Measurements from ENCODE around the gene COL24A1.
A peak's percentile ranks its signal among the peaks of the same experiment; 100 is the strongest.
"Not testable (repeated sequence)": the region's sequence is repeated elsewhere in the genome, so short reads cannot be mapped to it uniquely, and the experiment has no call there.

Gene COL24A1

DNA sequence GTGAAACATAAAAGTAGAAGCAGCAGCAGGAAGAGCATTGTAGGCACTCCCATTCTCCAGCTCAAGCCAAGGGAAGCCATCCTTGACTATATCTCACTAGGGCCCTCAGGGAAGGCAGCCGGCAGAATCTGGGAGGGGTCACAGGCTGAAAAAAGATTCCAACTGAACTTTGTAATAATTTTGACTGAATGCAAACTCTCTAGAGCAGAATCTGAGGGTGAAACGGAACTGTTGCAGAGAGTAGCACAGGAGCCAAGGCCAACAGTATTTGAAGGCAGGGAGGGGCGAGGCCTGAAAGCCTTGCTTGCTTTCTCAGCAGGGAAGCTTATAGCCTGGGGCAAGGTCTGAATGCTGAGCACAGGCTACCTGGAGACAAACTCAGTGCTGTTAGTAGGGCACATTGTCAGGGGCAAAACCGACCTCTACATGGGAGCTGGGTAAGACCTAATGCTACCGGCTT lies 180.6 kb downstream of the COL24A1 start:
- DNase-seq = no peak

GRCh38 chr1:85962457-85962856 lies 194.1 kb downstream of the COL24A1 start:
- DNase-seq = no peak

- no peak for DNase-seq
Observed at GRCh38 chr1:85957760-85958159, 198.8 kb downstream of the COL24A1 start.

- not testable (repeated sequence) for DNase-seq
Observed at GRCh38 chr1:85955218-85955617, 201.4 kb downstream of the COL24A1 start.

DNA sequence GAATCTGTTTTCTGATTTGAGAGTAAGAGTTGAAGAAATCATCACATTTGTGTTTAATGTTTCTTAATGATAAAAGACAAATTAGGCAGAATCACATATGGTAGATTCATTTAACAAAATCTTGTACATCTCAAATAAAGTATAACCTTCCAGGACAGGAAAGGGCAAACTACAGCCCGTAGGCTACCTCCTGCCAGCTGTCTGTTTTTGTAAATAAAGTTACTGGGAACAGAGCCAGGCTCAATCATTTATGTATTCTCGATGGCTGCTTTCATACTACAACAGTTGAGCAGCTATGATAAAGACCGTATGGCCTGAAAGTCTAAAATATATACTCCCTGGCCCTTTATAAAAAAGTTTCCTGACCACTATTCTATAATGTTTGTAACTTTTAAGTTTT lies 204.1 kb downstream of the COL24A1 start:
- peak; percentile 4 for DNase-seq

DNA sequence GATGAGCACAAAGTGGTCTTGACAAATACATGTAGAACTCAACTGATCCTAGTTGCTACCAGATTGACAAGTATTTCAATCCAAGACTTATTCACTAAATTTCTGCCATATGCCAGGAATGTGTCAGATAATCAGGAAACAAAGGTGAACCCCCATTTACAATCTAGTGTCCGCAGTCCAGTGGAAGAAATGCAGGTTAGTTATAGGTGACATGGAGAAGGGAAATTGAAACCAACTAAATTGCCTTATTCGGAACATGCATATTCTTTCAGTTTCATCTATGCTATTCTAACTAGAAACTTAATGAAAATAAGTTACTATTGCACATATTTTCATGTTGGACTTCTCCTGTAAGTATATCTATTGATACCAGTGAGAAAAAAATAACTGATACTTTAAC lies 209.4 kb downstream of the COL24A1 start:
- no peak for DNase-seq

DNA sequence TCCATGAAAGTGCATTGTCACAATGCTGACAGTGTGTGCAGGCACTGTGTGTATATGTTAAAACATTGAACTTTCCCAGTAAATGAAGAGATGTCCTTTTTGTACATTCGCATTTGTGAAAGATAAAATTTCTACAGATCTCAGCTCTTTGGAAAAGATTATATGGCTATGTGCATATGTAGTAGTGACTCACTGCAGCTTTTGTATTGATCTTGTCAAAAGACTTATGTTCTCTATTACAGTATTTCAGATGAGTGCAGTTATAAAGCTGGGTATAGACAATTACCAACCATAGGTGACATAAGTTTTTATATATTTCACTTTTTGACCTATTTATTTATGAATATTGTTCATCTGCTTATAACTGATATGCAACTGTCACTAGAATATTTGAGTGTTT lies 212.6 kb downstream of the COL24A1 start:
- DNase-seq = no peak

- DNase-seq = no peak
Observed at GRCh38 chr1:85943526-85943925, 213.0 kb downstream of the COL24A1 start.

DNA sequence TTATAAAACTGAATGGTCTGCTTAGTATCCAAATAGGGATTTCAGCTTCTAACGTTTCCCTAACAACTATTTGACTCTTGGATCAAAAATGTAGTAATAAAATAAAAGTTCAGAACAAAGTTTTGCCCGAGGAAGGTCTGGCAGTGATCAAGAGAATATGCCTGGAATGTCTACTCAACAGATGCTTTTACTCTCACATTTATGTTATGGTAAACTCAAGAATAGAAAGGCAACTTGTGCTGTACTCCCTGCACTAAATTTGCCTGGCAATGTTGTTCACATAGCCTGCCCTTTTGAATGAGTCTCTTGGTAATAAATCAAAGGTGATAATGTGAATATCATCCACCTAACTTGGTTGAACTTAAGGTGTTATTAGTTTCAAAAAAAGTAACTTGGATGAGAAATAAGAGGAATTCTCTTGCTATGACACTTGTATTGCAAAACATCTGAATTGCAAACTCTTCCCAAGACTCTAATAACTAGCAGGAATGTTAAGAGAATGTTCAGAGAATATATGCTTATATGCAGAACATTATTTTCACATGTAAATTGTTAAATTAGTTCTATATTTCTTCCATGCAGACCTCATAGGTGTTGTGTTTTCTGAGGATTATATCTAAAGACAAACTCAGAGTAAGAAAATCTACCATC lies 215.8 kb downstream of the COL24A1 start:
- DNase-seq = no peak

GRCh38 chr1:85938829-85939228 lies 217.7 kb downstream of the COL24A1 start:
- DNase-seq = no peak

DNA sequence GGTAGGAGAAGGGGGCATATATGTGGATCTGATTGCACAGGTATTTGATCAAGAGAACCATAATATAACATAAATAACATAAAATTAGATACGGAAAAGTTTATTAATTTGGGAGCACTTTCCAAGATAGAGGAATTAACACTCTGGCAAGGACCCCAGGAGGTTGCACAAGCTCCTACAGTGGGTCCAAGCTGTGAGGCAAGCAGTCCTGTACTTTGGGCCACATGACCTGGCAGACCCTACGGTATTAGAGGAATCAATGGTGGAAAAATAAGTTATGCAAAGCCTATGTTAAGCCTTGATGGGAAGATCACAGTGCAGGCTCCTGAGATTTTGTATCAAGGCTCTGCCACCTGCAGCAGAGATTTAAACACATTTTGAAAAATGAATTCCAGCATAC lies 220.1 kb downstream of the COL24A1 start:
- no peak for DNase-seq

DNA sequence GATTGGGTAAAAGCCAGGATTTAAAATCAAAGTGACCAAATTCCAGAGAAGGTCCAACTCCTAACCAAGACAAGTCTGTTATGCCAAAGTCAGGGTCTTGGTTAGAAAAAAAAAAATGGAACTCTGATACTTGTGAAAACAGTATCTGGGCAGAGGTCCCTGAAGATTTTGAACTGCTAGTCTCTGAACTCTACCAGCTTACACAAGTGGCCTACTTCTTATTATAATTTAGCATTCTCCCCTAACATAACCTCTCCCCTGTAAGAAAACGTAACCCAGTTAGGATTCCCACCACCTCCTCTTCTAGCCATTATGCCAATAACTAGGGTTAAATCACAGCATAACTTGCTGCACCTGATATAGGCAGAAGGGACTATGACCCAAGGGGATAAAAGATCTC lies 220.5 kb downstream of the COL24A1 start:
- no peak for DNase-seq

- no peak for DNase-seq
Observed at GRCh38 chr1:85935234-85935633, 221.3 kb downstream of the COL24A1 start.

GRCh38 chr1:85934516-85934915 lies 222.1 kb downstream of the COL24A1 start:
- no peak for DNase-seq

DNA sequence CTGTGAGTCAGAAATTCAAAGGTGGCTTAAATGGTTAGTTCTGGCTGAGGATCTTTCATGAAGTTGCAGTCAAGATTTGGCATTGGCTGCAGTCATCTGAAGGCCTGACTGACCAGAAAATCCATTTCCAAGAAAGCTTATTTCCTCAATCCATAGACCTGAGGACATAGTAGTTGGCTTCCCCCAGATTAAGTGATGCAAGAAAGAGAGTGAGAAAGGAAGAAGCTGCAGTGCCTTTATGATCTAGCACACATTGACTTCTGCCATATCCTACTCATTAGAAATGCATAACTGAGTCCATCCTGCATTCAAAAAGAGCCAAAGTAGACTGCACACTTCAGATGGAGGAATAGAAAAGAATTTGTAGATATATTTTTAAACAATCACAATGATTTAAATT lies 222.6 kb downstream of the COL24A1 start:
- DNase-seq = no peak

DNA sequence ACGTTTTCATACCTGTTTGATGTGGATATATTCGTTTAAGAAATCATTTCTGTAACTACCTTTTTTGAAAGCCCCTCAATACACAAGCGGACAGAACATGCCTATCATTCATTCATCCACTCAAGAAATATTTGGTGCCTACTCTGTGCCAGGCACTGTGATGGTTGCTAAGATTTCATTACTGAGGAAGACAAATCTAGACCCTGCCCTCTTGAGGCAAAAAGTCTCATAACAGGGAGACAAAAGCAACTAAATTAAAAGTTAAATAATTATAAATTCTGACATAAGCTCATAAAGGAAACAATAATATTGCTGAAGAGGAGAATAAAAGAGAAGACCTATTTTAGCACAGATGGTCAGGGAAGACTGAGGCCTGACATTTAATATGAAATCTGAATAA lies 244.8 kb downstream of the COL24A1 start:
- no peak for DNase-seq

DNA sequence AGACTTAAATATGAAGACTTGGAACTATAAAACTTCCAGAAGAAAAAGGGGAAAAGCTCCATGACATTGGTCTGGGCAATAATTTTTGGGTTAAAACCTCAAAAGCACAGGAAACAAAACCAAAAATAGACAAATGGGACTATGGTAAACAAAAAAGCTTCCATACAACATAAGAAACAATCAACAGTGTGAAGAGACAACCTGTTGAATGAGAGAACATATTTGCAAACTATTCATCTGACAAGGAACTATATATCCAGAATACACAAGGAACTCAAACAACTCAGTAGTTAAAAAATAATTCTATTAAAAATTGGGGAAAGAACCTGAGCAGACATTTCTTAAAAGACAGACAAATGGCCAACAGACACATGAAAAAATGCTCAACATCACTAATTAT lies 255.7 kb downstream of the COL24A1 start:
- no peak for DNase-seq

DNA sequence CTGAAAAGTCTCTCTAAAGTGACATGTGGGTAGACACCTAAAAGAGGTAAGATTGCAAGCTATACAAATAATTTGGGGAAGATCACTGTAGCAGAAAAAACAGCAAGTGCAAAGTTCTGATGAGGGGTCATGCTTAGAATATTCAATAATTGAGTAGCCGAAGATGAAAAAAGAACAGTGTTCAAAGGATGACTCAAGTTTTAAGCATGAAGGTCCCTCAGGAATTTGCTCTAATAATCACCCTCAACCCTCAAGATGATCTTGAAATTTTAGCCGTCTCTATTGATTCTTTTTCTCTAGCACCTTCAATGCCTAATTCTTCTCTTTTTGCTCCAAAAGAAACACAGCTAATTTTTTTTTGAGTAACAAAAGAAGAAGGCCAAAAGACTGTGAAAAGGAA lies 257.7 kb downstream of the COL24A1 start:
- no peak for DNase-seq

- no peak for DNase-seq
Observed at GRCh38 chr1:85894651-85895050, 261.9 kb downstream of the COL24A1 start.

- DNase-seq = no peak
Observed at GRCh38 chr1:85892366-85892765, 264.2 kb downstream of the COL24A1 start.

- no peak for DNase-seq
Observed at GRCh38 chr1:85889870-85890269, 266.7 kb downstream of the COL24A1 start.

DNA sequence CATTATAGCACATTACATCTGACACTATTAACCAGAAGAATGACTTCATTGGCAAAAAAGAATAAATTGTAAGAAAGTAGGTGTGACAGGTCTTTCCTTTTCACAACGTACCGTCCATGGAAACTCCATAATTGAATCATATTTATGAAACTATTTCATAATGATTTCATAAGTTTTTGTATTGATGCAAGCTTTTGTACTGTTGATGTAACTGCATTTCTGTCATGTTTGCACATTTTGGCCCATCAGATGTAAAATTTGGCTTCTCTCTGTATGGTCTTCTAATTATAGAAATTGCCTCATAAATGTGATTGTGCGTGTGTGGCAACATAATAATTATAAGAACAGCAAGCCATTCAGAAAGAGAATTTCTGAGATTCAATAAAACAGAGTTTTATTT lies 267.7 kb downstream of the COL24A1 start:
- DNase-seq = no peak

DNA sequence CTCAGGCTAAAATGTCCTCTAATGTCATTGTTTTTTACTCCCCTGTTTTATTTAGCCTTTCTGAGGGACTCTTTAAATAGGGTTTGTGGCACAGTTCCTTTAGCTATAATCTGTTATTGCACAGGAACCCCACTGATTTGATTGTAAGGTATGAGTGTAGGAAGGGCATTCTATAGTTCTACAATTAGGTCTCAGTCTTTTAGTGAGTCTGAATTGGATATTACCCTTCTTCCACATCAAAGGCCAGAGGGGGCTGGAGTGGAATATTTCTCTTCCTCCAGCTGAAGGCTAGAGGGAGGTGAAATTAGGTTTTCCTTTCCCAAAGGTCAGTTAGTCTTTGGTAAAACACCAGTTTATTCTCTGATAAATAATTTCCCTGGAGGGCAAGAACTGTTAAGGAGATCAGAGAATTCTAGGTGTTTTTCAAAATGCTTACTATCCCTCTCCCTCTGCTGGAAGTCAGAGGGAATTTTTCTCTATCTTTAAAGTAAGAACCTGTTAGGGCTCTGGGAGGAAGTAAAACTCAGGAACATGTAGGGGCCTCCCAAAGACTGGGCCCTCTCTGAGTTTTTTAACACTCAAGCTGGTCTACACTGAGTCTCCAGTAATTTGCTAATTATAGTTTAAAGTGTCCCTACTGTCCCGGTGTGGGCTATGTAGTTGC lies 272.1 kb downstream of the COL24A1 start:
- DNase-seq = no peak

DNA sequence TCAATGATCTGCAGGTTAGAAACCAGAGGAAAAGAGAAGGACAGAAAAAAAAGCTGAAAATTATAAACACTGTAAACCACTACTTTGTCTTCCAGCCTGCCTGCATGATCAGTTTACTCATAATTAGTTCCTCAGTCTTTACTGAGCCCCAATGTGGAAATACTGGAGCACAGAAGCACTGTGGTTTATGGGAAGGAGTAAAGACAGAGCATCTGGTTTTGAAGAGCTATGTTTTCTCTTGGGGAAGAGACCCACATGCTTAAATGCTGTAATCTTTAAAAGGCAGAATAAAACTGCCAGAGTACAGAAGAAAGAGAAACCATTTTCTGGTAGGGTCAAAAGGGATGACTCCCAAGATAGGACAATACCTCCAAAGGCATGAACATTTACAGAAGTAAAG lies 289.4 kb downstream of the COL24A1 start:
- no peak for DNase-seq

DNA sequence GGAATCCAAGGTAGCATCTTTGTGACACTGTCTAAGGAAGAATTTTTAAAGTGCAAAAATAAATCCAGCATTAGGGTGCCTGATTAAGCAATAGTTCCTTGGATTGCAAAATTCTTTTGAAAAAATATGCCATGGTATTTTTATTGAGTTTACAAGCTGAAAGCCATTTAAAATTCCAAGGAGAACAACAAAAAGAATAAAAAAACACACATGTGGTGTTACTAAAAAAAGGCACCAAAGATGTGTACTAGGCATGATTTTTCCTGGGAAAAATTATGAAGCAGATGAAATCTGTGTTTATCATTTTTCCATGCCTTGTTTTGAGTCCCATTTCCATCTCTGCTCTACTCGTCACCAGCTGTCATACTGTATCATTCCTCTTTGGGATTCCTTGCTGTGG lies 291.4 kb downstream of the COL24A1 start:
- DNase-seq = no peak
